H9 (cell line): ENCODE results near the gene PAK5. TPM values are rescaled to one million over a fixed set of nuclear protein-coding genes. Genes with fewer than 3 reads are reported as not detected.

Experiments used
- DNase-seq: peaks from one replicate; pipeline ENCODE4 v3.0.0-alpha.2; 2017
- H2AFZ ChIP-seq: one replicate; pipeline ENCODE4 v1.6.1; 2013; ENCODE audit warnings: mild to moderate bottlenecking, low read length, control low read depth, moderate library complexity
- H2AK5ac ChIP-seq: 2 replicates; pipeline ENCODE4 v1.6.1; 2013; ENCODE audit warnings: low read length, control low read depth, mixed read lengths; ENCODE audit not compliant: insufficient read length
- H2BK120ac ChIP-seq: one replicate; pipeline ENCODE4 v1.6.1; 2013; ENCODE audit warnings: low read depth, mild to moderate bottlenecking, low read length, control low read depth, inconsistent platforms; ENCODE audit not compliant: poor library complexity, severe bottlenecking
- H2BK12ac ChIP-seq: 2 replicates; pipeline ENCODE4 v1.6.1; 2013; ENCODE audit warnings: low read length, control low read depth, mixed read lengths, low read depth; ENCODE audit not compliant: insufficient read length
- H2BK15ac ChIP-seq: 2 replicates; pipeline ENCODE4 v1.6.1; 2013; ENCODE audit warnings: low read depth, low read length, control low read depth
- H2BK20ac ChIP-seq: one replicate; pipeline ENCODE4 v1.6.1; 2013; ENCODE audit warnings: low read depth, mild to moderate bottlenecking, low read length, control low read depth, inconsistent platforms; ENCODE audit not compliant: poor library complexity, severe bottlenecking
- H2BK5ac ChIP-seq: 2 replicates; pipeline ENCODE4 v1.6.1; 2013; ENCODE audit warnings: low read length, control low read depth, mixed read lengths; ENCODE audit not compliant: insufficient read length
- H3K14ac ChIP-seq: 2 replicates; pipeline ENCODE4 v1.6.1; 2013; ENCODE audit warnings: low read length, control low read depth; ENCODE audit not compliant: insufficient read depth
- H3K18ac ChIP-seq: 2 replicates; pipeline ENCODE4 v1.6.1; 2013; ENCODE audit warnings: low read depth, mild to moderate bottlenecking, mixed read lengths, low read length, control low read depth; ENCODE audit not compliant: insufficient read length
- H3K23ac ChIP-seq: 2 replicates; pipeline ENCODE4 v1.6.1; 2013; ENCODE audit warnings: low read length, control low read depth, mixed read lengths, low read depth; ENCODE audit not compliant: insufficient read length
- H3K23me2 ChIP-seq: 2 replicates; pipeline ENCODE4 v1.6.1; 2013; ENCODE audit warnings: low read depth, mild to moderate bottlenecking, mixed read lengths, low read length, control low read depth; ENCODE audit not compliant: insufficient read length, poor library complexity, severe bottlenecking
- H3K27ac ChIP-seq: 2 replicates; pipeline ENCODE4 v1.5.1; 2013; ENCODE audit warnings: low read length, control low read depth, mixed read lengths, low read depth; ENCODE audit not compliant: insufficient read length
- H3K27me3 ChIP-seq: 2 replicates; pipeline ENCODE4 v1.6.1; 2013; ENCODE audit warnings: low read length, control low read depth, inconsistent platforms; ENCODE audit not compliant: insufficient read depth
- H3K4ac ChIP-seq: 2 replicates; pipeline ENCODE4 v1.6.1; 2013; ENCODE audit warnings: low read depth, mild to moderate bottlenecking, control low read depth, inconsistent platforms, low read length, moderate library complexity
- H3K4me1 ChIP-seq: 2 replicates; pipeline ENCODE4 v1.6.1; 2013; ENCODE audit warnings: low read length, control low read depth, inconsistent platforms; ENCODE audit not compliant: insufficient read depth
- H3K4me2 ChIP-seq: 2 replicates; pipeline ENCODE4 v1.6.1; 2013; ENCODE audit warnings: low read length, control low read depth, mixed read lengths; ENCODE audit not compliant: insufficient read length, insufficient read depth
- H3K56ac ChIP-seq: 2 replicates; pipeline ENCODE4 v1.6.1; 2013; ENCODE audit warnings: low read depth, mild to moderate bottlenecking, mixed read lengths, low read length, control low read depth; ENCODE audit not compliant: insufficient read length
- H3K79me1 ChIP-seq: 2 replicates; pipeline ENCODE4 v1.6.1; 2013; ENCODE audit warnings: low read depth, mild to moderate bottlenecking, moderate library complexity, low read length, control low read depth, inconsistent platforms; ENCODE audit not compliant: insufficient read depth, poor library complexity, severe bottlenecking
- H3K79me2 ChIP-seq: 2 replicates; pipeline ENCODE4 v1.6.1; 2013; ENCODE audit warnings: low read length, control low read depth, inconsistent platforms; ENCODE audit not compliant: insufficient read depth
- H3K9ac ChIP-seq: 2 replicates; pipeline ENCODE4 v1.6.1; 2013; ENCODE audit warnings: low read length, control low read depth, mixed read lengths; ENCODE audit not compliant: insufficient read length; ENCODE audit errors: extremely low read depth
- H3K9me3 ChIP-seq: one replicate; pipeline ENCODE4 v1.6.1; 2013; ENCODE audit warnings: low read depth, low read length, inconsistent platforms; ENCODE audit not compliant: control insufficient read depth
- H3T11ph ChIP-seq: one replicate; pipeline ENCODE4 v1.6.1; 2013; ENCODE audit warnings: mild to moderate bottlenecking, low read length, control low read depth, inconsistent platforms
- H4K20me1 ChIP-seq: one replicate; pipeline ENCODE4 v1.6.1; 2013; ENCODE audit not compliant: control insufficient read depth, insufficient read length, insufficient read depth
- H4K5ac ChIP-seq: 2 replicates; pipeline ENCODE4 v1.6.1; 2013; ENCODE audit warnings: low read depth, mild to moderate bottlenecking, mixed read lengths, low read length, control low read depth; ENCODE audit not compliant: insufficient read length
- H4K8ac ChIP-seq: replicated peaks from 2 replicates; pipeline ENCODE4 v1.6.1; 2013; ENCODE audit warnings: low read length, control low read depth, mixed read lengths, low read depth; ENCODE audit not compliant: insufficient read length
- H4K91ac ChIP-seq: 2 replicates; pipeline ENCODE4 v1.6.1; 2013; ENCODE audit warnings: low read depth, mild to moderate bottlenecking, moderate library complexity, mixed read lengths, low read length, control low read depth; ENCODE audit not compliant: insufficient read length
- H3K27ac Mint-ChIP-seq, 3 experiments: 2 replicates in 2 of 3; 3 replicates in 1 of 3; pipeline ENCODE4 v1.8.0; 2020 to 2021; ENCODE audit warnings: mixed read lengths in 3 of 3, mild to moderate bottlenecking in 1 of 3, moderate library complexity in 1 of 3
- H3K27me3 Mint-ChIP-seq: 2 replicates; pipeline ENCODE4 v1.8.0; 2021; ENCODE audit warnings: low read depth, mild to moderate bottlenecking, moderate library complexity, mixed read lengths
- H3K36me3 Mint-ChIP-seq, 3 experiments: 2 replicates in 2 of 3; 3 replicates in 1 of 3; pipeline ENCODE4 v1.8.0; 2020 to 2021; ENCODE audit warnings: low read depth in 3 of 3, mixed read lengths in 3 of 3; ENCODE audit not compliant: insufficient read depth in 1 of 3
- H3K4me1 Mint-ChIP-seq, 2 experiments: 2 replicates each; pipeline ENCODE4 v1.8.0; 2020; ENCODE audit warnings: mixed read lengths in 2 of 2
- H3K4me3 Mint-ChIP-seq, 2 experiments: 2 replicates in 1 of 2; 3 replicates in 1 of 2; pipeline ENCODE4 v1.8.0; 2020 to 2021; ENCODE audit warnings: mild to moderate bottlenecking in 2 of 2, mixed read lengths in 2 of 2, moderate library complexity in 1 of 2
- H3K9me3 Mint-ChIP-seq, 2 experiments: 2 replicates in 1 of 2; 3 replicates in 1 of 2; pipeline ENCODE4 v1.8.0; 2020; ENCODE audit warnings: mild to moderate bottlenecking in 2 of 2, mixed read lengths in 2 of 2, moderate library complexity in 1 of 2
- WGBS: extraction: QIAGEN DNeasy Blood & Tissue Kit; methylation state at CpG from one replicate; pipeline ENCODE4 v1.1.7; 2013; ENCODE audit warnings: missing lambda C conversion rate, low lambda C conversion rate, mixed read lengths; ENCODE audit not compliant: insufficient read length; ENCODE audit errors: extremely low coverage; 5-methylcytosine and 5-hydroxymethylcytosine counted together
- total RNA-seq: library from RNA; stranded (reverse); gene quantifications from 2 replicates; pipeline ENCODE4 v1.2.1, GENCODE V29; 2021
- TF ChIP-seq, protein P1 (sequence below): fragments of 200-600 bp; sonication (generic); conservative IDR thresholded peaks from 3 replicates; pipeline ENCODE4 v1.8.0; 2021; ENCODE audit warnings: antibody characterized with exemption, mild to moderate bottlenecking

The PAK5 gene
- total RNA-seq, 1 experiment from 2014 or later: 0.20 TPM

DNA sequence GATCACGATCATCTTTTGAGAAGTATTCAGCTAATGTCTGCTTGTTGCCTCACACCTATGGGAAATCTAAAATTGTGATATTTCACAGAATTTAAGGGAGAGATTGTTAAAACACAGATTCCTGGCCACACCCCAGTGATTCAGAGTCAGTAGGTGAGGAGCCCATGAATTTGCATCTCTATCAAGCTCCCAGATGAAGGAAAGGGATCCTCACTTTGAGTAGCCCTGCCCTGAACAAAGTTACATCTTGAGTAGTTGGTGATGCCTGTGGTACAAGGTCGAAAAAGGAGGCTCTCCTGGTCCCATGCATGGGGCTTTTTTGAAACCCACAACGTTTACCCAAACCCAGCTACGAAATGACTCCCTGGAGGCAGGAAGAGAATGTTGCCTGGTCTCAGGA is 79.5 kb downstream of the PAK5 start:
- H3K4me1 ChIP-seq: peaks cover 2% of the 10 kb centered on the region; the same call in 1 of the 2 replicates
- no peaks in the 10 kb centered on the region for H3K79me2 ChIP-seq
- Mint-ChIP-seq H3K4me3 (no peak overlapping the region), H3K27me3 (no peaks in the 10 kb centered on the region), H3K27ac (no peak overlapping the region), H3K36me3 (peaks cover 0 to 2% (median 0%) of the 10 kb centered on the region in 3 experiments; a peak in 2 of 7 replicates), H3K4me1 (peaks cover 18 to 25% of the 10 kb centered on the region in 2 experiments), H3K9me3 (peaks cover 4 to 10% of the 10 kb centered on the region in 2 experiments; a peak in 4 of 5 replicates)
- H3K4ac ChIP-seq: no peak overlapping the region
- no peaks in the 10 kb centered on the region for H4K20me1 ChIP-seq
- TF ChIP-seq, protein P1, sequence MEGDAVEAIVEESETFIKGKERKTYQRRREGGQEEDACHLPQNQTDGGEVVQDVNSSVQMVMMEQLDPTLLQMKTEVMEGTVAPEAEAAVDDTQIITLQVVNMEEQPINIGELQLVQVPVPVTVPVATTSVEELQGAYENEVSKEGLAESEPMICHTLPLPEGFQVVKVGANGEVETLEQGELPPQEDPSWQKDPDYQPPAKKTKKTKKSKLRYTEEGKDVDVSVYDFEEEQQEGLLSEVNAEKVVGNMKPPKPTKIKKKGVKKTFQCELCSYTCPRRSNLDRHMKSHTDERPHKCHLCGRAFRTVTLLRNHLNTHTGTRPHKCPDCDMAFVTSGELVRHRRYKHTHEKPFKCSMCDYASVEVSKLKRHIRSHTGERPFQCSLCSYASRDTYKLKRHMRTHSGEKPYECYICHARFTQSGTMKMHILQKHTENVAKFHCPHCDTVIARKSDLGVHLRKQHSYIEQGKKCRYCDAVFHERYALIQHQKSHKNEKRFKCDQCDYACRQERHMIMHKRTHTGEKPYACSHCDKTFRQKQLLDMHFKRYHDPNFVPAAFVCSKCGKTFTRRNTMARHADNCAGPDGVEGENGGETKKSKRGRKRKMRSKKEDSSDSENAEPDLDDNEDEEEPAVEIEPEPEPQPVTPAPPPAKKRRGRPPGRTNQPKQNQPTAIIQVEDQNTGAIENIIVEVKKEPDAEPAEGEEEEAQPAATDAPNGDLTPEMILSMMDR: no peak
- no peak overlapping the region for H2BK20ac ChIP-seq
- H3K9me3 ChIP-seq: no peaks in the 10 kb centered on the region
- DNase-seq: no peak
- H3K79me1 ChIP-seq: no peaks in the 10 kb centered on the region
- no peak overlapping the region for H2BK120ac ChIP-seq
- H2BK12ac ChIP-seq: no peak overlapping the region
- H4K8ac ChIP-seq: no peak overlapping the region
- no peak overlapping the region for H4K91ac ChIP-seq
- no peak overlapping the region for H2AFZ ChIP-seq
- H3K9ac ChIP-seq: no peak overlapping the region
- H3K18ac ChIP-seq: no peak overlapping the region
- H3K27me3 ChIP-seq: no peaks in the 10 kb centered on the region
- no peak overlapping the region for H2AK5ac ChIP-seq
- H3K27ac ChIP-seq: no peak overlapping the region
- H3K23ac ChIP-seq: no peak overlapping the region
- no peak overlapping the region for H3T11ph ChIP-seq
- no peak overlapping the region for H3K56ac ChIP-seq
- no peak overlapping the region for H4K5ac ChIP-seq
- no peaks in the 10 kb centered on the region for H3K23me2 ChIP-seq
- H2BK15ac ChIP-seq: no peak overlapping the region
- WGBS: no CpG with 5 or more reads among the region's 4 CpGs
- H3K4me2 ChIP-seq: no peak overlapping the region
- no peak overlapping the region for H2BK5ac ChIP-seq
- no peak overlapping the region for H3K14ac ChIP-seq
